Astrocyte of the cerebellum (primary cell): Measurements from ENCODE around the gene PIAS1.

ENCODE experiments used
- DNase-seq: peaks from one replicate; pipeline ENCODE4 v3.0.0-alpha.2; 2011; ENCODE audit warnings: low read depth
- H3K4me3 ChIP-seq: 2 replicates; pipeline ENCODE4 v1.5.1; 2011; ENCODE audit warnings: mild to moderate bottlenecking, low read depth, low read length, moderate library complexity
- in situ Hi-C: cut with HindIII; loops from 2 replicates; pipeline ENCODE4 v1.10.0; 2017; ENCODE audit warnings: low sequenced_read_pairs
- TF ChIP-seq, protein P1 (sequence below): IDR thresholded peaks from 2 replicates; pipeline ENCODE4 v1.5.1; 2012; ENCODE audit warnings: low read length, low read depth, moderate library complexity, mild to moderate bottlenecking; ENCODE audit errors: missing control alignments

Gene PIAS1

DNA sequence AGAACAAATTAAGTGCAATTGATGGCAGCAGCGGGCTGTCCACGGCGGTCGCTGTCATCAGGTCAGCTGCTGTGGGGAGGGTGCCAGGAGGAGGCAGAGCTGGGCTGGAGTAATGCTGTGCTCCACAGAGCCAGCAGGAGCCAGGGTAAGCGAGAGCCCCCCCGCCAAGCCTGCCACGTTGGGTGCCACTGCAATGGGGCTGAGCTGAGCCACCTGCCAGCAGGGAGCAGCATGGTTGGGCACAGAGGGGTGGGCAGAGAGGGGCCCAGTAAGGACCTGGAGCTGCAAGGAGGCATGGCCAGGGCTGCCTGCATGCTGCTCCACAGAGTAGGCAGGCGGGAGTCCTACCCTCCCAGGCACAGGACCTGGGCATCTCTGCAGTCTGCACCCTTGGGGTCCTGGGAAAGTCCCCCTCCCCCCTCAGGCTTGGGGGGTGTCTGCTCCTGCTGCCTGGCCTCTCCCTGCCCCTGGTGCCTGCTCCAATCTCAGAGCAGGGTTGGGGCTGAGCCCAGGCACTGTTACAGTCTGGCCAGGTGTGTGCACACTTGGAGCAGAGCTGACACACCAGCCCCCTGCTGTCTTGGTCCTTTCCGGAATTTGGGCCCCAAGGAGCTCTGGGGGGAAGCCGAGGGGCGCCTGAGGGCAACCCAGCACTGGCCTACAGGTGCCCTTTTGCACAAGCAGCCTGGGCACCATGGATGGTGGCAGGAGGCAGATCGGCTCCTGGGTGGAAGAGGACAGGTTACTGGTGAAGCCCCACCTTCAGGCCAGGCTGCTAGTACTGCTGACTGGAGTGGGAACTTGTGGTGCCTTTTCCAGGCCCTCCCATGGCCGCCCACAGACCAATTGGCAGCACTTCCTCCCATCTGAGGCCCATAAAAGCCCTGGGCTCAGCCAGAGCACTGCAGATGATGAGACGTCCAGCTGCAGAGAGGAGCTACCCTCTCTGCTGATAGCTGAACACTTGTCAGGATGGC, 8.5 kb upstream of the PIAS1 start:
- DNase-seq = no peak
- in situ Hi-C loops = no loop called here
- TF ChIP-seq, protein P1, sequence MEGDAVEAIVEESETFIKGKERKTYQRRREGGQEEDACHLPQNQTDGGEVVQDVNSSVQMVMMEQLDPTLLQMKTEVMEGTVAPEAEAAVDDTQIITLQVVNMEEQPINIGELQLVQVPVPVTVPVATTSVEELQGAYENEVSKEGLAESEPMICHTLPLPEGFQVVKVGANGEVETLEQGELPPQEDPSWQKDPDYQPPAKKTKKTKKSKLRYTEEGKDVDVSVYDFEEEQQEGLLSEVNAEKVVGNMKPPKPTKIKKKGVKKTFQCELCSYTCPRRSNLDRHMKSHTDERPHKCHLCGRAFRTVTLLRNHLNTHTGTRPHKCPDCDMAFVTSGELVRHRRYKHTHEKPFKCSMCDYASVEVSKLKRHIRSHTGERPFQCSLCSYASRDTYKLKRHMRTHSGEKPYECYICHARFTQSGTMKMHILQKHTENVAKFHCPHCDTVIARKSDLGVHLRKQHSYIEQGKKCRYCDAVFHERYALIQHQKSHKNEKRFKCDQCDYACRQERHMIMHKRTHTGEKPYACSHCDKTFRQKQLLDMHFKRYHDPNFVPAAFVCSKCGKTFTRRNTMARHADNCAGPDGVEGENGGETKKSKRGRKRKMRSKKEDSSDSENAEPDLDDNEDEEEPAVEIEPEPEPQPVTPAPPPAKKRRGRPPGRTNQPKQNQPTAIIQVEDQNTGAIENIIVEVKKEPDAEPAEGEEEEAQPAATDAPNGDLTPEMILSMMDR = no peak
- H3K4me3 ChIP-seq = no peak overlapping the region

DNA sequence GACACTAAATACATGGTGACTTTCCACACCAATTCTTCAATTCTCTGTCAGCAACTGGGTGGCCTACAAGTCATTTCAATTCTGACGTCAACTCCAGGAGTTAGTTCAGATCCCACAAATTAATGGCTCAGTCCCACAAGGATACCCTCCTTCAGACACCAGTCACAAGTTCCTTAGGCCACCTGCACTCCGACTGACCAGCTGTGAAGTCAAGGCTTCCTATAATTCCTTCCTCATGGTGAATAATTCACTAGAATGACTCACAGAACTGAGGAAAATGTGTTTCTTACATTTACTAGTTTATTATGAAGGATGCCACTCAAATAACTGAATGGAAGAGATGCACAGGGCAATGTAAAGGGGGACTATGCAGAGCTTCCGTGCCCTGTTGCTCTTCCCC, 6.3 kb upstream of the PIAS1 start:
- no peak overlapping the region for H3K4me3 ChIP-seq
- TF ChIP-seq, protein P1 = no peak
- DNase-seq = no peak
- in situ Hi-C loops = no loop called here

DNA sequence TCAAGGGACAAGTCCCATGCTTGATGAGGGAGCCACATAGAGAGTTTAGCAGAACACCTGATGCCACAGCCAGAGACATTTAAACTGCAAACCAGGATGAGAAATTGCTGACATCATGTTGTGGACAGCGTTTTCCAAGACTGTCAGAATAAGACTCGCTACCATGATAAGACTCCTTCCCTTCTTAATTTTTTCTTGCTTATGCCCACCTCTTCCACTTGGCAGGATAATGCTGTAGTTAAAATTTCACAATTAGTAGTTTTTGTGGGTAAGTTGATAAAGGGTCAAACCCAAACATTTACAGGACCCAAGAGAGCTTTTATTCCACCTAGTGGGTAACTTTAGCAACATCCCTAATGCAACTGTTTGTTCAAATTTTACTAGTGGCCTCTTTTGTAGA, 3.0 kb upstream of the PIAS1 start:
- H3K4me3 ChIP-seq = no peak overlapping the region
- DNase-seq = no peak
- in situ Hi-C loops = no loop called here
- TF ChIP-seq, protein P1 = no peak

- H3K4me3 ChIP-seq = no peak overlapping the region
- TF ChIP-seq, protein P1 = no peak
- no peak for DNase-seq
- in situ Hi-C loops = no loop called here
Observed at GRCh38 chr15:68051907-68052306, 2.2 kb upstream of the PIAS1 start.

DNA sequence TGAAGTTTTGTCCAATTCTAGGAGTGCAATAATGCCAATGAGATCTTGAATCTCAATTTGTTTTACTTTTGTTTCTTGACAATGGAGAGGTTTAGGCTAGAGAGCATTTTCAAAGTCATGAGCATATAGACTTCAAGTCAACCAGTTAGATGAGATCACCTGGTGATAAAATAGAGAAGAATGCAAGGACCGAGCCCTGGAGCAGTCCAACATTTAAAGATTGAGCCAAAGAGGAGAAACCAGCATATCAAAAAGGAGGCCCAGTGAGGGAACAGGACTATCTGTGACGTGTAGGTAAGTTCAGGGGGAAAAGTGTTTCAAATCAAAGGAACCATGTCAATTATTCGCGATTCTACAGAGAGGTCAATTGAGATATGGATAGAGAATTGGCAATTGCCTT, 1.7 kb upstream of the PIAS1 start:
- no peak for DNase-seq
- in situ Hi-C loops = no loop called here
- no peak overlapping the region for H3K4me3 ChIP-seq
- TF ChIP-seq, protein P1 = no peak

- DNase-seq = no peak
- TF ChIP-seq, protein P1 = no peak
- in situ Hi-C loops = no loop called here
- H3K4me3 ChIP-seq = no peak overlapping the region
Observed at GRCh38 chr15:68053001-68053400, 1.1 kb upstream of the PIAS1 start.
